HG03196 (cell line): Measurements from ENCODE around the gene GABBR2.
"Not testable (repeated sequence)": the region's sequence is repeated elsewhere in the genome, so short reads cannot be mapped to it uniquely, and the experiment has no call there.

ENCODE experiments used
- ATAC-seq: cut with Tn5 transposase; IDR thresholded peaks from one replicate; pipeline ENCODE4 v1.9.1; 2021; ENCODE audit not compliant: unreplicated experiment

The GABBR2 gene

GRCh38 chr9:98520221-98520960, 188.3 kb downstream of the GABBR2 start:
- no peak for ATAC-seq

- ATAC-seq, result no peak
Measured at GRCh38 chr9:98519641-98520040, 189.1 kb downstream of the GABBR2 start.

- no peak for ATAC-seq
Measured at GRCh38 chr9:98518556-98518955, 190.2 kb downstream of the GABBR2 start.

- no peak for ATAC-seq
Measured at GRCh38 chr9:98517761-98518160, 191.0 kb downstream of the GABBR2 start.

GRCh38 chr9:98516897-98517503, 191.7 kb downstream of the GABBR2 start:
- ATAC-seq, result no peak

- ATAC-seq, result no peak
Measured at GRCh38 chr9:98516205-98516896, 192.4 kb downstream of the GABBR2 start.

- ATAC-seq, result no peak
Measured at GRCh38 chr9:98515506-98516204, 193.1 kb downstream of the GABBR2 start.

GRCh38 chr9:98514841-98515240, 193.9 kb downstream of the GABBR2 start:
- no peak for ATAC-seq

GRCh38 chr9:98508217-98508919, 200.4 kb downstream of the GABBR2 start:
- ATAC-seq, result not testable (repeated sequence)

- no peak for ATAC-seq
Measured at GRCh38 chr9:98506422-98507054, 202.2 kb downstream of the GABBR2 start.

- no peak for ATAC-seq
Measured at GRCh38 chr9:98504298-98505282, 204.1 kb downstream of the GABBR2 start.

- ATAC-seq, result no peak
Measured at GRCh38 chr9:98503867-98504266, 204.9 kb downstream of the GABBR2 start.

- no peak for ATAC-seq
Measured at GRCh38 chr9:98502976-98503325, 205.8 kb downstream of the GABBR2 start.

GRCh38 chr9:98502311-98502975, 206.3 kb downstream of the GABBR2 start:
- ATAC-seq, result no peak

GRCh38 chr9:98501819-98502218, 206.9 kb downstream of the GABBR2 start:
- ATAC-seq, result no peak

GRCh38 chr9:98501259-98501658, 207.5 kb downstream of the GABBR2 start:
- ATAC-seq, result not testable (repeated sequence)

- no peak for ATAC-seq
Measured at GRCh38 chr9:98500337-98500919, 208.3 kb downstream of the GABBR2 start.

GRCh38 chr9:98495530-98495929, 213.2 kb downstream of the GABBR2 start:
- ATAC-seq, result no peak
